ENCODE results near the gene COL5A2.

GRCh38 chr2:189171956-189172609 lies 7.5 kb downstream of the COL5A2 start:
- TF ChIP-seq, protein P1, sequence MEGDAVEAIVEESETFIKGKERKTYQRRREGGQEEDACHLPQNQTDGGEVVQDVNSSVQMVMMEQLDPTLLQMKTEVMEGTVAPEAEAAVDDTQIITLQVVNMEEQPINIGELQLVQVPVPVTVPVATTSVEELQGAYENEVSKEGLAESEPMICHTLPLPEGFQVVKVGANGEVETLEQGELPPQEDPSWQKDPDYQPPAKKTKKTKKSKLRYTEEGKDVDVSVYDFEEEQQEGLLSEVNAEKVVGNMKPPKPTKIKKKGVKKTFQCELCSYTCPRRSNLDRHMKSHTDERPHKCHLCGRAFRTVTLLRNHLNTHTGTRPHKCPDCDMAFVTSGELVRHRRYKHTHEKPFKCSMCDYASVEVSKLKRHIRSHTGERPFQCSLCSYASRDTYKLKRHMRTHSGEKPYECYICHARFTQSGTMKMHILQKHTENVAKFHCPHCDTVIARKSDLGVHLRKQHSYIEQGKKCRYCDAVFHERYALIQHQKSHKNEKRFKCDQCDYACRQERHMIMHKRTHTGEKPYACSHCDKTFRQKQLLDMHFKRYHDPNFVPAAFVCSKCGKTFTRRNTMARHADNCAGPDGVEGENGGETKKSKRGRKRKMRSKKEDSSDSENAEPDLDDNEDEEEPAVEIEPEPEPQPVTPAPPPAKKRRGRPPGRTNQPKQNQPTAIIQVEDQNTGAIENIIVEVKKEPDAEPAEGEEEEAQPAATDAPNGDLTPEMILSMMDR (conservative IDR thresholded peaks at IDR 0.05 in 1 of 2, IDR thresholded peaks at IDR 0.05 in 1 of 2; ENCODE audit: extremely low read depth in 1 of 2, insufficient read depth in 1 of 2, low read depth in 1 of 2, low read length in 2 of 2), result no peak
- no peak for TF ChIP-seq EZH2 (IDR thresholded peaks at IDR 0.05; ENCODE audit: borderline replicate concordance, low read length)
